GM12892 (cell line): ENCODE measurements around the gene ZNF726.

Experiments used
- POLR2A ChIP-seq: IDR thresholded peaks from 2 replicates; pipeline ENCODE4 v1.6.1; 2011; ENCODE audit warnings: low read depth, low read length, control low read depth
- POLR2AphosphoS5 ChIP-seq: IDR thresholded peaks from 2 replicates; pipeline ENCODE4 v1.6.1; 2011; ENCODE audit warnings: low read depth, low read length, control low read depth
- TAF1 ChIP-seq: IDR thresholded peaks from 2 replicates; pipeline ENCODE4 v1.6.1; 2011; ENCODE audit warnings: low read depth, mild to moderate bottlenecking, control low read depth, low read length, borderline replicate concordance

GRCh38 chr19:23914402-23915286, at the start of gene ZNF726:
- TF ChIP-seq POLR2AphosphoS5 (no peak), POLR2A (peak; percentile 40; the same call in 1 of the 2 replicates), TAF1 (no peak)
